GM19099 (cell line): ENCODE data around the gene DNAH9.

ENCODE experiments used
- POLR2A ChIP-seq: IDR thresholded peaks from 3 replicates; pipeline ENCODE4 v1.6.1; 2011; ENCODE audit warnings: low read depth; ENCODE audit not compliant: insufficient read length; ENCODE audit errors: extremely low read depth

DNAH9 gene

GRCh38 chr17:11893862-11894261, 295.6 kb downstream of the DNAH9 start:
- TF ChIP-seq POLR2A: no peak

- no peak for TF ChIP-seq POLR2A
These were observed 297.9 kb downstream of the DNAH9 start for GRCh38 chr17:11896199-11896598.

DNA sequence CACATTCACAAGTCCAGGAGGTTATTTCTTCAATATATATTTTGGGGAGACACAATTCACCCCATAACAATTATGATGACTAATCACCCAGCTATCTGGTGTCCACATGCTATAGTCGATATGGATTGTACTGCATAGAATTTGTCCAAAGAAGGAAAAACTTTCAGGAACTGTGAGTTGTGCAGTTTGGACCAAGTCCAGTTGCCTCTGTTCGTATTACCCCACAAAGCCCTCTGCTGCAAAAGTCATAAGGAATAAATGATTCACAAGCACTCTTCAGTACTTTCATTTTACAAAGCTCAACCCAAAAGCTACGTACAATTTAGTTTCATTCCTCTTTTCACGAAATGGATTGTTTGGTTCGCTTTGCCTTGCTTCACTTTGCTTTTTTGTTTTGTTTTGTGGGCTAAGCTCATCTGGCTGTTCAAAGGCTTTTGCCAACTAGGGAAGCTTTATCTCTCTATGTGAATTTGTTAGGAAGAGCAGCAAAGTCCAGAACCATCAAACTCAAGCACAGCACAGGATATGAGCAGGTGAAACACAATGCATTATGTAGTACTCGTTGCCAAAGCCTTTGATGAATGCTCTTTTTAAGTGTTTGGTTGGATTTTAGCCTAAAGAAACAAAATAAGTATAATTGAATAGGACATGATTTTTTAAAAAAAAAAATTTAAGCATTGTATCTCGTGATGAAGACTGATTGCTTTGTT, 300.4 kb downstream of the DNAH9 start:
- TF ChIP-seq POLR2A: no peak

- no peak for TF ChIP-seq POLR2A
These were observed 301.3 kb downstream of the DNAH9 start for GRCh38 chr17:11899537-11899942.

DNA sequence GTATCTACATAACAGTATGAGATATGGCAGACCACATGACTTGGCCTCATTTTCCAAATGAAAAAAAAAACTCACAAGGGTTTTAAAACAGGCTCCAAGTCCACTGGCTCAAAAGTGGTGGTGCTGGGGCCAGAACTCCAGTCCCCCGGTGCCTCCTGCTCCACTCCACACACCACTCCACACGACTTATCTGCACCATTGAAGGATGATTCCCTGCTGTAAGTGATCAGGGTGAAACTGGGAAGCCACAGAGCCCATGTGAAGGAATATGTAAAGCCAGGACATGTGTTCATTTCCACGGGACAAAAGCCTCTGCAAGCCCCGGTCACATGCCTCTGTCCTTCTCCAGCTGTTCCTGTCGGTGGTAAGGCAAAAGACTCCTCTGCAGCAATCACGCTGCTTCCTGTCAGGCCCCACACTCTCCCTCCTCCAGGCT, 301.8 kb downstream of the DNAH9 start:
- TF ChIP-seq POLR2A: no peak

DNA sequence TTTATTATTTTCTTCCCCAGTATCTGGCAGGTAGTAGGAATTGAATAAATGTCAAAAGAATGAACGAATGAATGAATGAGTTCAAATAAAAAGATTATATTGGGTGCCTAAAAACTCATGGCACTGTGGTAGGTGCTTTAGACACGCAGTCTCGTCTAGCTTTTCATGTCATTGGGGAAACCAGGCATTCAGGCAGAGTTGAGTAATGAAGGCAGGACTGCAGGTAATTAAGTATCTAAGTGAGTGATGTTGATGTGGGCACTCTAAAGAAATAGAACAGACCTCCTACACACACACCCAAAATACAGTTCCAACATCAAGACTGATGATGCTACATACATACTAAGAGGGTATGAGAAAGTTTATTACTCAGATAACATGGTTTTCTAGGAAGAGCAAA, 302.4 kb downstream of the DNAH9 start:
- TF ChIP-seq POLR2A: no peak

DNA sequence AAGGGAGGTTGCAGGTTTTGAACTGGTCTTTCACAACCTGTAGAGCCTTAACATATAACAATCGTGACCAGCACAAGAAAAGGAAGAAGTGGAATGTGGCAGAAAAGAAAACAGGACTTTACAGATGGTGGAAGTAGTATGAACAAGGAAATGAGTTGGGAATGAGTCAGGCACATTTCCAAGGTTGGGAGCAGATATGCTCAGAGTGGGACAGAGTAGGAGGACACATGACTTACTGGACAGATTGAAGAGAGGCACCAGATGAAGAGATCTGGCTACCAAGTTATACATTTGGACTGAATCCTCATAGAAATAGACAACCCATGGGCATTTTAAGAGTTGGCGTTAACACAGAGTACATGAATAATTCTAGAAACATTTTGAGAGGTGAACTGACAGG, 303.7 kb downstream of the DNAH9 start:
- no peak for TF ChIP-seq POLR2A

GRCh38 chr17:11908711-11909146, 310.5 kb downstream of the DNAH9 start:
- no peak for TF ChIP-seq POLR2A

DNA sequence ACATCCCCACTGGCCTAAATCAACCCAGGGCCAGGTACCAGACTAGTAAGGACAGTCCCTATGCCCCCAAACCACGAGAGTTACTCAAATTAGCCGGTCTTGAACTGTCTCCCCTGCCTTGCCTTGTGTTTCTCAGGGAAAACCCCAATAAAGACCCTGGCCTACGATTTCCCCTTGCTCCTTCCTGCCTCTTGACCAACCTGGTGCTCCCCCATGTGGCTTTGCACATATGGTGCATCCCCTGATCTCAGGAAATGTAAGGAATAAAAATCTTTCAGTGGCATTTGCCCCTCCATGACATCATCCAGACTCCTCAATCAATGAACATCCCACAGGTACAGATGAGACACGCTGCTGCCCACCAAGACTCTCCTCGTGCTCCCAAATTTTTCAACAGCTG, 311.1 kb downstream of the DNAH9 start:
- TF ChIP-seq POLR2A: no peak

DNA sequence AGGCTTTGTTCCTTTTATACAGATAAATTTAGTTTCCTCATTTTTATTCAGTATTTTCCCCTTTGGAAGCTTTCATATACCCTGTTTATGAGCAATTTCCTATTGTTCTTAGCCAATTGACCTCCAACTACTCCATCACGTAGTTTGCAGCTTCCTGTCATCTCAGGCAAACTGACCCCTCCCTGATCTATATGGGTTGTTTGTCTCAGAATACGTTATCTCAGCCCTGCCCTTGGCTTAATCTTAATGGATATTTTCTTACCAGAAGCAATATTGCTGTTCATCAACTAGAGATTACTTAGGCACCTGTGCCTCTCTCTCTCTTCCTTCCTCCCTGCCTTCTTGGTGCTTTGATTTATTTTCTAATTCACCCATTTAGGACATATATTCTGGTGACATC, 317.8 kb downstream of the DNAH9 start:
- no peak for TF ChIP-seq POLR2A

GRCh38 chr17:11917415-11917814, 319.1 kb downstream of the DNAH9 start:
- no peak for TF ChIP-seq POLR2A

- no peak for TF ChIP-seq POLR2A
These were observed 323.0 kb downstream of the DNAH9 start for GRCh38 chr17:11921296-11921695.

DNA sequence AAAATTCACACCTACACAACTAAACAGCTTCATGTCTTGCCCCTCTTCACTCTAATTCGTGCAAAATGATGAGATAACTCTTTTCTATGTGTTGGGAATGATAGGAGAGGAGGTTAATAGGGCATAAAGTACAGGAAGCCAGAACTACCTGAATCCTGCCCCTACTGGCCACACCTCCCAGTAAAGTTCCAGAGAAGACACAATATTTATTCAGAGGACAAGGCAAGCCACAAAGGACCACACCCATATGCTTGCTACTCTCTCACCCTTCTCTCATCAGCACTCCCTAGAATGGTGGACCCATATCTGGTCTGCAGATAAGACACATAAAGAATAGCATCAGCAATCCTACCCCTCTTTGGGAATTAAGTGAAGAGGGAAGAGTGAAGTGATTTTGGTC, 324.4 kb downstream of the DNAH9 start:
- no peak for TF ChIP-seq POLR2A

GRCh38 chr17:11924076-11924475, 325.8 kb downstream of the DNAH9 start:
- TF ChIP-seq POLR2A: no peak

- TF ChIP-seq POLR2A: no peak
These were observed 327.2 kb downstream of the DNAH9 start for GRCh38 chr17:11925262-11926021.

- no peak for TF ChIP-seq POLR2A
These were observed 330.2 kb downstream of the DNAH9 start for GRCh38 chr17:11928436-11928835.

GRCh38 chr17:11932337-11932898, 334.1 kb downstream of the DNAH9 start:
- TF ChIP-seq POLR2A: no peak
